Tibial artery (tissue), 4 donors: ENCODE data around the gene PRXL2B.

Experiments used
- DNase-seq, 2 donors: peaks; one replicate each; pipeline ENCODE4 v3.0.0-alpha.2; 2019
- H3K27ac ChIP-seq, 2 donors: fragments of 200-600 bp; sonication (generic) in 1 of 2; 1 replicate in 1 of 2; 2 replicates in 1 of 2; pipeline ENCODE4 v1.5.1; 2018 to 2019; ENCODE audit warnings: mild to moderate bottlenecking in 1 of 2
- H3K27me3 ChIP-seq, 2 donors: fragments of 200-600 bp; sonication (generic) in 1 of 2; one replicate each; pipeline versions ENCODE4 v1.5.1 to v1.6.0; 2016 to 2019
- H3K36me3 ChIP-seq, 3 donors: fragments of 200-600 bp; sonication (generic) in 2 of 3; one replicate each; pipeline ENCODE4 v1.5.1; 2016 to 2019; ENCODE audit warnings: mild to moderate bottlenecking in 2 of 3
- H3K4me1 ChIP-seq, 4 donors: fragments of 200-600 bp; sonication (generic) in 2 of 4; 1 replicate in 3 of 4; 2 replicates in 1 of 4; pipeline ENCODE4 v1.5.1; 2016 to 2019
- H3K4me3 ChIP-seq, 2 donors: fragments of 200-600 bp; sonication (generic) in 1 of 2; 1 replicate in 1 of 2; 2 replicates in 1 of 2; pipeline ENCODE4 v1.5.1; 2018 to 2019; ENCODE audit warnings: mild to moderate bottlenecking in 2 of 2
- H3K9me3 ChIP-seq, 3 donors: fragments of 200-600 bp; sonication (generic) in 1 of 3; one replicate each; pipeline ENCODE4 v1.5.1; 2016 to 2019
- CTCF ChIP-seq, 2 experiments: fragments of 200-600 bp in 1 of 2; fragments of 450-650 bp in 1 of 2; IDR thresholded peaks; one replicate each; pipeline ENCODE4 v1.5.1; 2017 to 2019; ENCODE audit warnings: antibody characterized with exemption in 2 of 2, mild to moderate bottlenecking in 1 of 2, moderate library complexity in 1 of 2
- intact Hi-C: fragments of 100-400 bp; cut with DNase I; formaldehyde crosslinking; loops from one replicate; pipeline ENCODE4 v1.15.0; 2023; ENCODE audit warnings: low total_unique reads

Gene PRXL2B

DNA sequence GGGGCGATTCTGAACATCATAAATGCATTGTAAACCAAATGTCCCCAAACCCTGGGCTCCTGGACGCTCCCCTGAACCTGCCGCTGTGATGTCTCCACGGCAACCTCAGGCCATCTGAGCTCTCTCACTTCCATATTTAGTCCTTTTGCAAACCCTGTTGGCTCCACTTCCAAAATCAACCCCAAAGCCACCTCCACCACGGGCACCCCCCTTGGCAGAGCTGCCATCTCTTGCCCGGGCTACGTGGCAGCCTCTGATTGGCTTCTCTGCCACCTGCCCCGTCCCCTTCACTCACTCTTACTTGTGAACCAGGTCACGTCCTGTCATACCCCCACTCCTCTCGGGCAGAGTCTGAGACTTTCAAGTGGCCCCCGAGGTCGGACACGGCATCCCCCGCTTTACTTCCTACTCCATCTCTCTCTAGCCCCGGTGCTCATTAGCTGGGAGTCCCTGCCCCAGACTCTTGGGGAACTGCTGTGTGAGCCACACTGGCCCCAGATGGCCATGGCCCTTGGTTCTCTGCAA is 15.8 kb downstream of the PRXL2B start:
- Histone ChIP-seq H3K4me3 (no peak overlapping the region), H3K4me1 (no peaks in the 10 kb centered on the region), H3K9me3 (peaks cover 0 to 13% (median 13%) of the 10 kb centered on the region in 3 donors), H3K27me3 (peaks cover 0 to 50% of the 10 kb centered on the region in 2 donors), H3K36me3 (no peaks in the 10 kb centered on the region), H3K27ac (no peak overlapping the region)
- no peak for DNase-seq
- intact Hi-C loops = no loop called here
- TF ChIP-seq CTCF (IDR thresholded peaks at IDR 0.05) = no peak

DNA sequence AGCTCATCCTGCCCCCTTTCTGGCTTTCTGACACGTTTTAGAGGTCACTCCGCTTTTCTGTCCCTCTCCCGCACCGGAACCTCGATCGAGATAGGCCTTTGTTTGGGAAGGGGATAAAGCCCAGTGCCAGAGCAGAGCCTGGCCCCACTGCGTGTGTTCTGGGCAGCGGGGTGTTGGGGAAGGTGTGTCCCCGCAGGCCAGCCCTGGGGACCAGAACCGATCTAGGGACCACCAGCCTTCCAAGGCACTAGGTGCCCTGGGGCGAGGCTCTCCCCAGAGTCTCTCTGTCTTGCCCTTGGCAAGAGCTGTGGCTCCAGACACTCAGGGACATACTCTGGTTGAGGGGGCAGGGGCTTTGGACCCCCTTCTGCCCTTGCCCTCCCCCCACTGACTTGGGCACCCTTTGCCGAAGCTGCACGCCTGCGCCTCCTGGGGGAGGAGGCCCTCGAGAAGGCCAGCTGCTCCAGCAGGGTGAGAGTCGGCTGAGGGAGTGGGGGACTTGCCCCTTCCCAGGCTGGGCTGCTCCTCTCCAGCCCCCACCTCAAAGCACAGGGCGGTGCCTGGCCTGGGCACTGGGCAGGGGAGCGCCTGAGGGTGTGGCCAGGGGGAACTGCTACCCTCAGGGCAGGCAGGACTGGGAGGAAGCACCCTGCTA is 16.4 kb downstream of the PRXL2B start:
- intact Hi-C loops = no loop called here
- no peak for DNase-seq
- H3K36me3 ChIP-seq = no peaks in the 10 kb centered on the region
- no peaks in the 10 kb centered on the region for H3K4me1 ChIP-seq
- no peak overlapping the region for H3K27ac ChIP-seq
- H3K27me3 ChIP-seq = peaks cover 0 to 56% of the 10 kb centered on the region in 2 donors
- H3K4me3 ChIP-seq = no peak overlapping the region
- H3K9me3 ChIP-seq = peaks cover 0 to 13% (median 9%) of the 10 kb centered on the region in 3 donors
- TF ChIP-seq CTCF (IDR thresholded peaks at IDR 0.05) = no peak

DNA sequence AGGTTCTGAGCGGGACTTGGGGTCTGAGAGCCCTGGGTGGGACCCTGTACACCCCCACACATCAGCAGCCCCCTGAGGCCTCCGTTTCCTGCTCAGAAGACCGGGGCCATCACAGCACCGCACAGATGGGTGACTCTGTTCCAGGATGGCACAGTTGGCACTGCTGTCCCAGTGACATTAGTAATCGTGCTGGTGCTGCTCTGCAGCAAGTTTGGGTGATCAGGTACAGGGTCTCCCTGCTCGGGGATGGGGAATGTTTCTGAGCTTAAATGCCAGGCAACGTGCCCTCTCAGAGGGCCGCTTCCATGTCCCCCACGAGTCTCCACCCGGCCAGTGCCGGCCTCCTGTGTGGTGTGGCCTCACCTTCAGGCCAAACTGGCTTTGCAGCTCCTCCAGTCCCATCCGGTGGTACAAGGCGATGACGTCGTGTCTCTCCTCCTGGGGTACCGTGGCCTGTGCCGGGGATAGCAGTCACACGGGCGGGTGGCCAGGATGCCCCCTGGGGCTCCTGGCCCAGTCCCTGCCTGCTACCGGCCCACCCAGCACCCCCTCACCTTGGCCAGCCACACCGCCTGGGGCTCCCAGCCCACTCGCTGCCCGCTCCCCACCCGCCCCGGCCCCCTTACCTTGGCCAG is 17.1 kb downstream of the PRXL2B start:
- TF ChIP-seq CTCF (IDR thresholded peaks at IDR 0.05) = no peak
- no peak overlapping the region for H3K4me3 ChIP-seq
- peaks cover 0 to 58% of the 10 kb centered on the region in 2 donors for H3K27me3 ChIP-seq
- no peak overlapping the region for H3K27ac ChIP-seq
- no peak for DNase-seq
- no peaks in the 10 kb centered on the region for H3K4me1 ChIP-seq
- H3K9me3 ChIP-seq = peaks cover 0 to 8% (median 2%) of the 10 kb centered on the region in 3 donors
- H3K36me3 ChIP-seq = no peaks in the 10 kb centered on the region
- intact Hi-C loops = no loop called here

DNA sequence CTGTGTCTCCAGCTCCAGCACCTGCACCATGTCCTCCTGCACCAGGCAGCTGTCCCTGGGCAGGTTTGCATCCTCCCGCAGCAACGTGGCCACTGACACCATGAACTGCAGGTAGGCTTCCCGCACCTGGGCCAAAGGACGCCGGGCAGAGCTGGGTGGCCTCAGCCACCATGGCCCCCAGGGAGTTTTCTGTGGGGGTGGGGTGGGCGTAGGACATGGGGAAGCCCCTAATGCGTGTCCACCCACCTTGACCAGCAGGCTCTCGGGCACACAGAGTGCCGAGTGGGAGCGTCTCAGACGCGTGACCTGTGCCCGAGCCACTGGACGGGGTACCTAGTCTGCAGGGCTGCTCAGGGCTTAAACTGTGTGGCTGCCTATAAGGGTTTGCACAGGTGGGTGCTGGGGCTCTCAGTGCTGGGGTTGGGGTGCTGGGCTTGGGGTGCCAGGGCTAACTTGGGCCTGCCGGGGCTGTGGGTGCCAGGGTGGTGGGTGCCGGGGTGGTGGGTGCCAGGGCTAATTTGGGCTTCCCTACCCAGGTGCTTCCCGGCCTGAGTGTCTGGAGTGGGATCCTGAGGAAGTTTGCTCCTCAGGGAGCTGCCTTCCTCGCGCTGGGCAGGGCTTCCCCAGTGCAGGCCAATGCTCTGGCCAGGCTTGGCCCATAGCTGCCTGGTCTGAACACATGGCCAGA is 17.7 kb downstream of the PRXL2B start:
- peaks cover 0 to 1% (median 0%) of the 10 kb centered on the region in 3 donors for H3K9me3 ChIP-seq
- H3K27me3 ChIP-seq = peaks cover 0 to 62% of the 10 kb centered on the region in 2 donors
- H3K27ac ChIP-seq = no peak overlapping the region
- no peaks in the 10 kb centered on the region for H3K4me1 ChIP-seq
- intact Hi-C loops = no loop called here
- no peak for DNase-seq
- no peak overlapping the region for H3K4me3 ChIP-seq
- no peak for TF ChIP-seq CTCF (IDR thresholded peaks at IDR 0.05)
- H3K36me3 ChIP-seq = no peaks in the 10 kb centered on the region

GRCh38 chr1:2604844-2605508 is 18.4 kb downstream of the PRXL2B start:
- Histone ChIP-seq H3K4me1 (no peaks in the 10 kb centered on the region), H3K27me3 (peaks cover 0 to 69% of the 10 kb centered on the region in 2 donors), H3K36me3 (no peaks in the 10 kb centered on the region), H3K4me3 (no peak overlapping the region), H3K9me3 (no peaks in the 10 kb centered on the region), H3K27ac (no peak overlapping the region)
- TF ChIP-seq CTCF (IDR thresholded peaks at IDR 0.05) = no peak
- intact Hi-C loops = no loop called here
- DNase-seq = no peak
